22Rv1 (cell line): ENCODE results near the gene HOXC12.
A peak's percentile ranks its signal among the peaks of the same experiment; 100 is the strongest.

Experiments used
- H3K27ac ChIP-seq: fragments of 450-650 bp; 2 replicates; pipeline ENCODE4 v1.5.1; 2017
- CTCF ChIP-seq: fragments of 450-650 bp; IDR thresholded peaks from 2 replicates; pipeline ENCODE4 v1.5.1; 2017; ENCODE audit warnings: mild to moderate bottlenecking
- ZFX ChIP-seq: fragments of 450-650 bp; IDR thresholded peaks from 2 replicates; pipeline ENCODE4 v1.6.1; 2017; ENCODE audit warnings: antibody characterized with exemption, borderline replicate concordance

The HOXC12 gene

GRCh38 chr12:53985994-53986685 is 31.4 kb downstream of the HOXC12 start:
- H3K27ac ChIP-seq = peak overlapping the region; percentile 84
- TF ChIP-seq CTCF (no peak), ZFX (no peak)

- H3K27ac ChIP-seq = peak overlapping the region; percentile 84
- TF ChIP-seq CTCF (no peak), ZFX (no peak)
Observed at GRCh38 chr12:53986686-53987483, 32.2 kb downstream of the HOXC12 start.

- H3K27ac ChIP-seq = peak overlapping the region; percentile 14; the same call in 1 of the 2 replicates
- TF ChIP-seq ZFX (no peak), CTCF (no peak)
Observed at GRCh38 chr12:53987787-53988230, 33.1 kb downstream of the HOXC12 start.

GRCh38 chr12:53988541-53989226 is 34.0 kb downstream of the HOXC12 start:
- peak overlapping the region; percentile 14; the same call in 1 of the 2 replicates for H3K27ac ChIP-seq
- TF ChIP-seq CTCF = no peak
- no peak for TF ChIP-seq ZFX

DNA sequence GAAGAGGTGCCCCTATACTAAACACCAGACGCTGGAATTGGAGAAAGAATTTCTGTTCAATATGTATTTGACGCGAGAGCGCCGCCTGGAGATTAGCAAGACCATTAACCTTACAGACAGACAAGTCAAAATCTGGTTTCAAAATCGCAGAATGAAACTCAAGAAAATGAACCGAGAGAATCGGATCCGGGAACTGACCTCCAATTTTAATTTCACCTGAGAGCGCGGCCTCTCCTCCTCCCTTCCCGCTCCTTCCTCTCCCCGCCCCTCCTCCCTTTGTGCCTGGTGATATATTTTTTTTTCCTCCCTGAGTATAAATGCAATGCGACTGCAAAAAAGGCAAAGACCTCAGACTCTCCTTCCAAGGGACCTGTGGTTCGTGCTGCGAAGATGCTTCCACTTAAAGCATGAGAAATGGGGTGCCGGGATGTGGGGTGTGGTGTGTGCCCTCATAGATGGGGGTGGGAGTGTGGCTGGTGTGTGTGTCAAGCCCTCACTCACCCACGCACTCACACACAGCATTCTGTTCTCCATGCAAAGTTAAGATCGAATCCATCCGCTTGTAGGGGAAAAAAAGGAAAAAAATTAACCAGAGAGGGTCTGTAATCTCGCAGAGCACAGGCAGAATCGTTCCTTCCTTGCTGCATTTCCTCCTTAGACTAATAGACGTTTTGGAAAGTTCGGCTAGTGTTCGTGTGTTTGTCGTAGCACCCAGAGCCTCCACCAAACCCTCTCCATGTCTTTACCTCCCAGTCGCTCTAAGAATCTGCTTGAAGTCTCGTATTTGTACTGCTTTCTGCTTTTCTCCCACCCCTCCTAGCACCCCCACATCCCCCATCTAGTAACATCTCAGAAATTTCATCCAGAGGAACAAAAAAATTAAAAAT is 34.8 kb downstream of the HOXC12 start:
- TF ChIP-seq ZFX = no peak
- TF ChIP-seq CTCF = peak; percentile 88
- H3K27ac ChIP-seq = 0 out of 2 replicates have a peak overlapping the region, but pooled peaks have one; percentile 14

GRCh38 chr12:53990311-53991076 is 35.8 kb downstream of the HOXC12 start:
- H3K27ac ChIP-seq = no peak overlapping the region
- TF ChIP-seq ZFX = no peak
- TF ChIP-seq CTCF = no peak
